CD4-positive, alpha-beta memory T cell (primary cell): ENCODE data around the gene RHOXF2. TPM values are rescaled to one million over a fixed set of nuclear protein-coding genes. Genes with fewer than 3 reads are reported as not detected.
A peak's percentile ranks its signal among the peaks of the same experiment; 100 is the strongest.
"Not testable (repeated sequence)": the region's sequence is repeated elsewhere in the genome, so short reads cannot be mapped to it uniquely, and the experiment has no call there.

Experiments
- CTCF ChIA-PET: fragments of 350-600 bp; sonication (Branson Sonifier 250); formaldehyde crosslinking; loops from one replicate; lab custom pipeline; 2021; ENCODE audit warnings: inconsistent platforms; ENCODE audit not compliant: partially characterized antibody; lab: Charles Lee
- POLR2A ChIA-PET: fragments of 350-600 bp; sonication (Branson Sonifier 250); formaldehyde crosslinking; loops from one replicate; lab custom pipeline; 2021; ENCODE audit not compliant: partially characterized antibody; lab: Charles Lee
- DNase-seq, 5 donors: peaks; one replicate each; pipeline versions ENCODE4 v3.0.0 to v3.0.0-alpha.2; 2020 to 2022; ENCODE audit warnings: mixed read lengths in 1 of 5
- H3K27ac ChIP-seq: one replicate; pipeline ENCODE4 v1.7.0; 2013; ENCODE audit warnings: low read depth, low read length
- H3K27me3 ChIP-seq: 2 replicates; pipeline ENCODE4 v1.7.0; 2013; ENCODE audit warnings: mild to moderate bottlenecking, low read length, moderate library complexity; ENCODE audit not compliant: insufficient read depth
- H3K36me3 ChIP-seq: 2 replicates; pipeline ENCODE4 v1.7.0; 2013; ENCODE audit warnings: mild to moderate bottlenecking, low read length, moderate library complexity; ENCODE audit not compliant: insufficient read depth
- H3K4me1 ChIP-seq: 2 replicates; pipeline ENCODE4 v1.7.0; 2013; ENCODE audit warnings: mild to moderate bottlenecking, low read length, moderate library complexity; ENCODE audit not compliant: insufficient read depth
- H3K4me3 ChIP-seq, 2 donors: one replicate each; pipeline ENCODE4 v1.7.0; 2013; ENCODE audit warnings: low read length in 2 of 2, mild to moderate bottlenecking in 1 of 2
- H3K9me3 ChIP-seq, 2 donors: one replicate each; pipeline ENCODE4 v1.7.0; 2013; ENCODE audit warnings: low read length in 2 of 2, control low read depth in 1 of 2; ENCODE audit not compliant: control insufficient read depth in 1 of 2
- H3K27ac Mint-ChIP-seq, 7 donors: one replicate each; pipeline ENCODE4 v1.8.0; 2020 to 2021; ENCODE audit warnings: mixed read lengths in 7 of 7, mild to moderate bottlenecking in 6 of 7, inconsistent platforms in 3 of 7, moderate library complexity in 3 of 7
- H3K27me3 Mint-ChIP-seq, 2 donors: one replicate each; pipeline ENCODE4 v1.8.0; 2020 to 2021; ENCODE audit warnings: mixed read lengths in 2 of 2
- H3K36me3 Mint-ChIP-seq, 2 donors: one replicate each; pipeline ENCODE4 v1.8.0; 2020 to 2021; ENCODE audit warnings: mixed read lengths in 2 of 2, inconsistent platforms in 1 of 2, mild to moderate bottlenecking in 1 of 2
- H3K4me1 Mint-ChIP-seq, 4 donors: one replicate each; pipeline ENCODE4 v1.8.0; 2020 to 2021; ENCODE audit warnings: mixed read lengths in 4 of 4, mild to moderate bottlenecking in 1 of 4
- H3K4me3 Mint-ChIP-seq, 8 donors: one replicate each; pipeline ENCODE4 v1.8.0; 2020 to 2021; ENCODE audit warnings: mixed read lengths in 8 of 8, mild to moderate bottlenecking in 7 of 8, moderate library complexity in 6 of 8, inconsistent platforms in 3 of 8
- H3K9me3 Mint-ChIP-seq, 8 donors: one replicate each; pipeline ENCODE4 v1.8.0; 2020 to 2021; ENCODE audit warnings: mixed read lengths in 8 of 8, mild to moderate bottlenecking in 5 of 8, inconsistent platforms in 3 of 8, moderate library complexity in 1 of 8
- intact Hi-C: fragments of 100-400 bp; cut with micrococcal nuclease; formaldehyde crosslinking; loops from one replicate; pipeline ENCODE4 v1.15.1; 2023
- polyA plus RNA-seq, 2 donors: library from polyadenylated mRNA; unstranded; fragments of 300-500 nt; fragmentation: Illumina TruSeq; gene quantifications; one replicate each; pipeline ENCODE4 v1.2.3, GENCODE V29; 2021
- total RNA-seq, 2 experiments: library from RNA; stranded (reverse); gene quantifications; one replicate each; pipeline ENCODE4 v1.2.3, GENCODE V29; 2021

Gene RHOXF2
- total and polyA plus RNA-seq, 4 experiments from 2014 or later = 0.16 TPM; not detected in 3

DNA sequence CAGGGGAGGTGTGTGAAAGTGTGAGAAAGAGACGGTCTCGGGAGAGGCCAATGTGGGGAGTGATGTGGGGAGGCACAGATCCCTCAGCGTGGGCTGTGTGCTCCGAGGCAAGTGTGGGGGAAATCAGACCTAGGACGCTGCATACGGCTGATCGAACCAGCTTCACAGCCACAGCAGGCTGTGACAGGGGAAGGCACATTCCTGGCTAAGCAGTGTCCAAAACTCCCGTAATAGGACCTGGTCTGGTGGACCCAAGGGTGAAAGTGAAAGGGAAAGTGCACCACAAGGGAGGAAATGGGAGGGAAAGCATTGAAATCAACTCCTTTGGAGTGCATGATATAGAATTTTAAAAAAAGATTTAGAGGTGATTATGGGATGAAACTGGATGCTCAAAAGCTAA lies 10.9 kb upstream of the RHOXF2 start:
- H3K4me3 ChIP-seq = no peak overlapping the region
- no peaks in the 10 kb centered on the region for H3K27me3 ChIP-seq
- H3K9me3 ChIP-seq = no peaks in the 10 kb centered on the region
- Mint-ChIP-seq H3K4me1 (peaks cover 10 to 34% (median 20%) of the 10 kb centered on the region in 4 donors), H3K27me3 (no peaks in the 10 kb centered on the region), H3K27ac (no peak overlapping the region), H3K4me3 (peak overlapping the region in 1 of 8 donors; percentile 8), H3K9me3 (peaks cover 0 to 3% (median 0%) of the 10 kb centered on the region in 8 donors), H3K36me3 (no peaks in the 10 kb centered on the region)
- ChIA-PET CTCF (no interaction called here), POLR2A (no interaction called here)
- intact Hi-C loops = no loop called here
- H3K36me3 ChIP-seq = no peaks in the 10 kb centered on the region
- H3K4me1 ChIP-seq = peaks cover 20% of the 10 kb centered on the region
- no peak overlapping the region for H3K27ac ChIP-seq
- no peak for DNase-seq

DNA sequence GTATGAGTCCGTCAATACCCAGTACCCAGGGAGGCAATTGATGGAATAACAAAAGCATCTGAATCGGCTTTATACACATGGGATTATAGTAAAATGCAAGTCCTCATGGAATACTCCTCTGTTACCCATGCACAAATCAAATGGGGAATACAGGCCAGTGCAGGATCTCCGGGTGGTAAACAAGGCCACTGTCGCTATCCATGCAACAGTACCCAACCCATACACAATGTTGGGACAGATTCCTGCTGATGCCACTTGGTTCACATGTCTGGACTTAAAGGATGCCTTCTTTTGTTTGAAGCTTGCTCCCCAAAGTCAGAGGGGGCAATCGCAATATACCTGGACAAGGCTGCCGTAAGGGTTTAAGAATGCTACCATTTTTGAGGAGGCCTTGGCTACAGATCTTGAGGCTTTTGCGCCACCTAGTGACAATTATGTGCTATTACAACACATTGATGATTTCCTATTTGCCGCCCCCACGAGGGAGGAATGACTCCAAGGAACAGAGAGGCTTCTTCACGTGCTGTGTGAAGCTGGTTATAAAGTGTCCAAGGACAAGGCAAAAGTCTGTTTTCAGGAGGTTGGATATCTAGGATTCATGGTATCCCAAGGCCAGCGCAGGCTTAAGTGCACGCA lies 8.2 kb upstream of the RHOXF2 start:
- H3K4me1 Mint-ChIP-seq = peaks cover 8 to 20% (median 15%) of the 10 kb centered on the region in 4 donors
- H3K4me3 Mint-ChIP-seq, H3K9me3 ChIP-seq, POLR2A ChIA-PET, H3K36me3 ChIP-seq, H3K36me3 Mint-ChIP-seq, H3K27me3 Mint-ChIP-seq, H3K27me3 ChIP-seq, H3K27ac Mint-ChIP-seq, DNase-seq, intact Hi-C loops, H3K4me1 ChIP-seq, H3K4me3 ChIP-seq, H3K27ac ChIP-seq, H3K9me3 Mint-ChIP-seq, CTCF ChIA-PET: not testable (repeated sequence)

DNA sequence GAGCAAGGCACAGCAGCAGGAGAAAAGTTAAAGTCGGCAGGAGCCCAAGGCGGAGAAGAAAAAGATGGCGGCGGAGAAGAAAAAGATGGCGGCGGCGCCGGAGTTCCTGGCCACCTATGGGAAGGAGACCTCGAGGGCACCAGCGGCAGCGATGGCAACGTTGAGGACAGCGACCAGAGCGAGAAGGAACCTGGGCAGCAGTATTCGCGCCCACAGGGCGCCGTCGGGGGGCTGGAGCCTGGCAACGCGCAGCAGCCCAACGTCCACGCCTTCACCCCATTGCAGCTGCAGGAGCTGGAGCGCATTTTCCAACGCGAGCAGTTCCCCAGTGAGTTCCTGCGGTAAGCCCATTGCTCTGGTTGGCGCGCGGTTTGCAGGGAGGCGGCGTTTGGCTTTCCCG lies 673 bp downstream of the RHOXF2 start:
- H3K4me3 Mint-ChIP-seq, DNase-seq, H3K27ac Mint-ChIP-seq, H3K27me3 Mint-ChIP-seq, H3K36me3 ChIP-seq, H3K4me3 ChIP-seq, H3K9me3 ChIP-seq, H3K27me3 ChIP-seq, H3K36me3 Mint-ChIP-seq, H3K9me3 Mint-ChIP-seq, CTCF ChIA-PET, H3K4me1 Mint-ChIP-seq, H3K4me1 ChIP-seq, H3K27ac ChIP-seq, intact Hi-C loops, POLR2A ChIA-PET: not testable (repeated sequence)

DNA sequence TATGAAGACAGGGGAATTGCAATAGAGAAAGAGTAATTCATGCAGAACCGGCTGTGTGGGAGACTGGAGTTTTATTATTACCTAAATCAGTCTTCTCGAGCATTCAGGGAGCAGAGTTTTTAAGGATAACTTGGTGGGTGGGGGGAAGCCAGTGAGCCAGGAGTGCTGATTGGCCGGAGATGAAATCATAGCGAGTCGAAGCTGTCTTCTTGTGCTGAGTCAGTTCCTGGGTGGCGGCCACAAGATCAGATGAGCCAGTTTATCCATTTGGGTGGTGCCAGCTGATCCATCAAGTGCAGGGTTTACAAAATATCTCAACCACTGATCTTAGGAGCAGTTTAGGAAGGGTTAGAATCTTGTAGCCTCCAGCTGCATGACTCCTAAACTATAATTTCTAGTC lies 34.8 kb downstream of the RHOXF2 start:
- H3K27ac Mint-ChIP-seq, H3K9me3 Mint-ChIP-seq, H3K4me1 ChIP-seq, H3K27me3 ChIP-seq, intact Hi-C loops, POLR2A ChIA-PET, H3K27ac ChIP-seq, H3K27me3 Mint-ChIP-seq, CTCF ChIA-PET, H3K4me3 Mint-ChIP-seq, H3K9me3 ChIP-seq, H3K4me3 ChIP-seq, H3K4me1 Mint-ChIP-seq, DNase-seq, H3K36me3 ChIP-seq, H3K36me3 Mint-ChIP-seq: not testable (repeated sequence)

DNA sequence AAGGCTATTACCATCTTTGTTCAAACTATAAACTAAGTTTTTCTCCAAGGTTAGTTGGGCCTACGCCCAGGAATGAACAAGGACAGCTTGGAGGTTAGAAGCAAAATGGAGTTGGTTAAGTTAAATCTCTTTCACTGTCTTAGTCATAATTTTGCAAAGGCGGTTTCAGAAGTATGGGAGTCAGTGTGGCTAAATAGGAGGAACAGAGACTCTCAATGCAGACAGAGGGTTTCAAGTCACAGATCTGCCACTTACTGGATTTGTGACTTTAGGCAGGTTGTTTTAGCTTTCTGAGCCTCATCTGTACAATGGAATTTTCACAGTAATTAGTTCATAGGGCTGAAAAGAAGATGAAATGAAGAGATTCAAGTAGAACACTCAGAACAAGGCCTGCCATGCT lies 35.3 kb downstream of the RHOXF2 start:
- H3K36me3 ChIP-seq, H3K27ac Mint-ChIP-seq, H3K27me3 Mint-ChIP-seq, intact Hi-C loops, H3K4me3 ChIP-seq, H3K27ac ChIP-seq, POLR2A ChIA-PET, H3K4me1 ChIP-seq, DNase-seq, H3K9me3 Mint-ChIP-seq, CTCF ChIA-PET, H3K9me3 ChIP-seq, H3K4me1 Mint-ChIP-seq, H3K4me3 Mint-ChIP-seq, H3K27me3 ChIP-seq, H3K36me3 Mint-ChIP-seq: not testable (repeated sequence)

DNA sequence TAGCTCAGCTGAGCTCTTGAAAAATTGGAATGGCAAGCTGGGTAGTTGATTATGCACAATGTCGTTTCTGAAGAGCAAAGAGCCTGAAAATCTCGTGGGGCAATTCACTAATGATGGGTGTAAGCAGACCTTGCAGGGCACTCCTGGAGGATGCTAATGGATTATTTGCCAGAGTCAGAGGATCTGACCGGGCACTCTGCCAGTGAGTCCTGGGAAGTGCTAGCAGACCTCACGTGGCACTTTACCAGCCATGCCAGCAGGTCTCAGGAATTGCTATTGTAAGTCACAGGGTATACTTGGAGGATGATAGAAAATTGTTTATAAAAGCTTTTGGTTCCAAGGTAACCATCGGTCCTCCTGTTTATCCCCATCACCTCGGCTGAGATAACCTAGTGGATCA lies 37.4 kb downstream of the RHOXF2 start:
- H3K27ac ChIP-seq, H3K4me3 Mint-ChIP-seq, H3K4me1 ChIP-seq, H3K27me3 ChIP-seq, H3K9me3 Mint-ChIP-seq, H3K9me3 ChIP-seq, H3K4me1 Mint-ChIP-seq, H3K36me3 Mint-ChIP-seq, CTCF ChIA-PET, H3K4me3 ChIP-seq, intact Hi-C loops, H3K27me3 Mint-ChIP-seq, POLR2A ChIA-PET, H3K36me3 ChIP-seq, DNase-seq, H3K27ac Mint-ChIP-seq: not testable (repeated sequence)

DNA sequence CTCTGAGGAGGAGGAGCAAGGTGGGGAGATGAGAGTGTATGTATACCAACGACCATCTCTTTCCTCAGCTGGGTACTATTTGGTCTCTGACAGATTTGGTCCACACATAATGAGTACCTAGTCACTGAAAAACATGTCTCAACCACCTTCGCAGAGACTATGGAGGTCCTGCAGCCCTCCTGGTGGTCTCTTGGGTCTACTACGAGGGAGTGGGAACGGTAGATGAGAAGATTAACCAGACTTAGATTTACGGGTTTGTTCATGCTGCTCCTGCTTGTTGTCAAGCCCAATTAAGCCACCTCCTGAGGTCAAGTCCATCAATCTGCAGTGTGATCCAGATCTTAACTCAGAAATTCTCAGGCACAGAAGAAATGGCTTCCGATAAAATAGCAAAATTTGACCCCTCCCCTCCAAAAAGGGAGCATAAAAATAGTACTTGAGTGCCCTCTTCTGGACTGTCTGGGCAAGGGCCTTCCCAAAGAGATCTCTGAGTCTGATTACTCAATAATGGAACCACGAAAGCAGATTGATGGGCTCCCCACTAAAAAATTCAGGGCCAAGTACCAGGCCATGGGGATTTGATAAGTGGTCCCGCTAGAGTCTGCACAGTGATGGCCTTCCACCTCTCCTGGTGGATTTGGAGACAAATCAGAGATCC lies 38.3 kb downstream of the RHOXF2 start:
- CTCF ChIA-PET = not testable (repeated sequence)

More for the DNA sequence above, 38.3 kb downstream of the RHOXF2 start:
- H3K36me3 Mint-ChIP-seq, H3K27me3 Mint-ChIP-seq, DNase-seq, H3K4me3 Mint-ChIP-seq, intact Hi-C loops, H3K27ac ChIP-seq, H3K9me3 Mint-ChIP-seq, H3K9me3 ChIP-seq, H3K27ac Mint-ChIP-seq, H3K27me3 ChIP-seq, H3K4me3 ChIP-seq, H3K4me1 Mint-ChIP-seq, H3K36me3 ChIP-seq, POLR2A ChIA-PET, H3K4me1 ChIP-seq: not testable (repeated sequence)
